GM12892 (cell line): ENCODE results near the gene ACSL3.

ENCODE experiments used
- DNase-seq: peaks from one replicate; pipeline ENCODE4 v3.0.0; 2011; ENCODE audit not compliant: insufficient read length
- FAIRE-seq: peaks from 2 replicates; lab custom pipeline; 2011; peaks lifted over from hg19 to GRCh38; lab: Jason Lieb, UNC
- POLR2A ChIP-seq: IDR thresholded peaks from 2 replicates; pipeline ENCODE4 v1.6.1; 2011; ENCODE audit warnings: low read depth, low read length, control low read depth
- POLR2AphosphoS5 ChIP-seq: IDR thresholded peaks from 2 replicates; pipeline ENCODE4 v1.6.1; 2011; ENCODE audit warnings: low read depth, low read length, control low read depth
- TAF1 ChIP-seq: IDR thresholded peaks from 2 replicates; pipeline ENCODE4 v1.6.1; 2011; ENCODE audit warnings: low read depth, mild to moderate bottlenecking, control low read depth, low read length, borderline replicate concordance

Gene ACSL3

DNA sequence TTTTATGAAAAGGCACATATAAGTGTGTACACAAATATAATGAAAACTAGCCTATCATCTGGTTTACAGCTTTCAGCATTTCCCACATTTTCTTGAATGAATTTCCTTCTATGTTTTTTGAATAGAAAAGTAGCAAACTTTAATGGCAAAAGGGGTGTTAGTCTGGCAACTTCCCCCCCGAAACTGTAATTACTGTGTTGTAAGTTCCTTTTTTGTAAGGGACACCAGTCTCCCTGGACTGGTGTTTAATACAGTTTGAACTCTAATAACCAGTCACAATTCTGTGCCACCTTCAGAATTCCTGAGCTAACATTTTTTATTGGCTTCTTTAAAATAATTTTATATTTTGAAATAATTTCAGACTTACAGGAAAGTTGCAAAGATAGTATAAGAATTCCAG lies 94.2 kb downstream of the ACSL3 start:
- TF ChIP-seq POLR2AphosphoS5: no peak
- no peak for TF ChIP-seq TAF1
- TF ChIP-seq POLR2A: no peak
- DNase-seq: no peak
- FAIRE-seq: no peak

DNA sequence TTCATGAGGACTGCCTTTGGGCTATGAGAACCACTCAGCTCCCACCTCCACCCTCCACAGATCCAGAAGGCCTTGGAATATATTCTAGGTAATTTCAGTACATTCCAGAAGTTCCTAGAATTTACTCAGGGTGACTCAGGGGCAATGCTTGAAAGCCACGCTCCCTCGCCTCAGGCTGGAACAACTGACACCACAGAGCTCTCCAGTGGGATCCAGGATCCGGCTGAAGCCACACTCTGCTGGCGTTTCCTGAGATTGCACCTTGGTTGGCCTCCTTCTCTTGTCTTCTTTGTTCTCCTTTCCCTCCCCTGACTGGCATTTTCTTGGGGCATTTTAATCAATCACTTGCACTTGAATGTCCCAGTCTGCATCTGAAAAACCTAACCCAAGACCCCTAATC lies 98.5 kb downstream of the ACSL3 start:
- TF ChIP-seq POLR2AphosphoS5 (no peak), TAF1 (no peak)
- DNase-seq: no peak
- FAIRE-seq: no peak

- FAIRE-seq (peak; percentile 76), DNase-seq (no peak)
- TF ChIP-seq TAF1: no peak
- TF ChIP-seq POLR2A: no peak
- no peak for TF ChIP-seq POLR2AphosphoS5
These were observed 99.3 kb downstream of the ACSL3 start for GRCh38 chr2:222960126-222960525.

GRCh38 chr2:222963641-222964040 lies 102.8 kb downstream of the ACSL3 start:
- TF ChIP-seq TAF1: no peak
- no peak for TF ChIP-seq POLR2AphosphoS5
- TF ChIP-seq POLR2A: no peak
- no peak for DNase-seq
- no peak for FAIRE-seq

DNA sequence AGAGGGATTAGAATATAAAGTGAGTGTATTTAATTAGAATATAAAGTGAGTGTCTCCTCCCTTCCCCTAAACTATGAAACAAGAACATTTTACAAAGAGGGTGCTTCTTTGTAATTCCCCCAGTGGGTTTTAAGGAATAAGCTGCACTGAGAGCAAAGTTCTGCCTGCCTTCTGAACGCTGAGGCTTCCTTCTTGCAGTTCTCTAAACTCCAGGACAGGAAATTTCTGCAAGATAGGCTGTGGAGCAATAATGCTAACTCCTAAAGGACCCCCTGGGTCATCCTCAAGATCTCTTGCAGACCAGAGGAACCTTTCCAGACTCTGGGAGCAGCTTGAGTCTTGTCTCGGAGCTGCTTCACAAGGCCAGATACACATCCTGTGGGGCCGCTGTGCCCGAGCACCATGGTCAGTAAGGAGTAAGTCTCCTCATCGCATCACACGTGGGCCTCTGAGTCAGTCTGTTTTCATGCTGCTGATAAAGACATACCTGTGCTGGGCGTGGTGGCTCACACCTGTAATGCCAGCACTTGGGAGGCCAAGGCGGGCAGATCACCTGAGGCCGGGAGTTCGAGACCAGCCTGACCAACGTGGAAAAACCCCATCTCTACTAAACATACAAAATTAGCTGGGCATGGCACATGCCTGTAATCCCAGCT lies 103.7 kb downstream of the ACSL3 start:
- DNase-seq (no peak), FAIRE-seq (no peak)
- no peak for TF ChIP-seq POLR2A
- TF ChIP-seq TAF1: no peak
- TF ChIP-seq POLR2AphosphoS5: no peak

DNA sequence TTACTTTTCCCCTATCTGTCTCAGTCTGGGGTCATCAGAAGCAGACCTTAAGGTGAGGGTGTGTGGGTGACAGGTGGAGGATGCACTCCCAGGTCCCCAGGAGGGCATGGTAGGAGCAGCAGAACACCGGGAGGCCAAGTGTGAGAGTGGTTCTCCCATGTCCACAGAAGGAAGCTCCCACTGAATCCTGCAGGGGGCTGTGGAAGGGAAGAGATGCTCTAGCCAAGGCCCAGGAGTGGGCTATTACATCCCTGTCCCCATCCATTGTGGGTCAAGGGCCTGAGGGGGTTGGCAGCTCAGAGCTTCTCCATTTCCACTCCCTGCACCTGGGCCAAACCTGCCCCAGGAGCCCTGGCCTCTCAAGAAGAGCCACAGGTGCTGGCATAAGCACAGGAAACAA lies 104.7 kb downstream of the ACSL3 start:
- no peak for FAIRE-seq
- DNase-seq: no peak
- no peak for TF ChIP-seq TAF1
- no peak for TF ChIP-seq POLR2A
- TF ChIP-seq POLR2AphosphoS5: no peak

DNA sequence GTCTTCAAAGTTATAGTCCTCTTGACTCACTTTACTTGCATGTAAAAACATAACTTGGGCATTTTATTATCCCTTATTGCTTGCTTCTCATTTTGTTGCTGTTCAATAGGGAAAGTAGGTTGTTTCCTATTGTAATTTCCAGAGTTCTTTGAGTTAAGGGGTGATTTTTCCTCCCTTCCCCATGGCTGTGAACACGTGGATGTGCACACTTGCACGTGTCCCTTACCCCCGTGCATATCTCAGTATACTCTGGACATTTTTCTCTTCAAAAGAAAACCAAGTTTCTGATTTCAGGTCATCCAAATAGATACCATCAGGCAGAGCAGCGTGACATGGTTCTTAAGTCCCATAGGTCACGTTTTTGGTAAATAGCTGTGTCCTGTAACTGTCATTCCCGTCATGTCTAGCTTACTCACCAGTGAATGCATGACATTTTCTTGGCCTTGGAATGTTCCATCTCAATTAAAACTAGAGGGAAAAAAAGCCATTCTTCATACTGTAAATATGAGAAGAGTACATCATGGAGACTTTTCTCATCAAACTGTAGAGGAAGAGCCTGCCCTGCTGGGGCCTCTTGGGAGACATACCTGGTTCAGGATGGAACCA lies 107.8 kb downstream of the ACSL3 start:
- FAIRE-seq (peak; percentile 40), DNase-seq (no peak)
- TF ChIP-seq TAF1: no peak
- no peak for TF ChIP-seq POLR2AphosphoS5
- TF ChIP-seq POLR2A: no peak

DNA sequence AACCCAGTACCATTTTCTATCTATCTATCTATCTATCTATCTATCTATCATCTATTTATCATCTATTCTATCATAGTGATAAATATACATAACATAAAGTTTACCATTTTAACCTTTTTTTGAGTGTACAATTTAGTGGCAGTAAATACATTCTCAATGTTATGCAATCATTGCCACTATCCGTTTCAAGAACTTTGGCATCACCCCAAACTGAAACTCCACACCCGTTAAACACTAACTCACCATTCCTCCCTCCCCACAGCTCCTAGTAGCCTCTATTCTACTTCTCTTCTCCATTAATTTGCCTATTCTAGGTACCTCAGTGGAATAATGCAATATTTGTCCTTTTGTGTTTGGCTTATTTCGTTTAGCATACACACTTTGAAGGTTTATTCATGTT lies 108.7 kb downstream of the ACSL3 start:
- no peak for DNase-seq
- TF ChIP-seq TAF1 (no peak), POLR2A (no peak), POLR2AphosphoS5 (no peak)
- FAIRE-seq: no peak

- DNase-seq (no peak), FAIRE-seq (no peak)
- TF ChIP-seq POLR2A (no peak), TAF1 (no peak), POLR2AphosphoS5 (no peak)
These were observed 111.6 kb downstream of the ACSL3 start for GRCh38 chr2:222972420-222972819.

GRCh38 chr2:222973237-222973636 lies 112.4 kb downstream of the ACSL3 start:
- TF ChIP-seq TAF1 (no peak), POLR2AphosphoS5 (no peak), POLR2A (no peak)
- DNase-seq: no peak
- no peak for FAIRE-seq

GRCh38 chr2:222973733-222974132 lies 112.9 kb downstream of the ACSL3 start:
- no peak for DNase-seq
- FAIRE-seq: no peak
- TF ChIP-seq POLR2A (no peak), TAF1 (no peak)

GRCh38 chr2:222976521-222977061 lies 115.8 kb downstream of the ACSL3 start:
- DNase-seq: no peak
- FAIRE-seq: no peak

More at GRCh38 chr2:222976521-222977061, 115.8 kb downstream of the ACSL3 start:
- TF ChIP-seq POLR2A (no peak), POLR2AphosphoS5 (no peak), TAF1 (no peak)
